NCI-H446 treated with DMSO at 0.1 percent for 48 hours (cell line): ENCODE data around the gene SLC25A21.

ENCODE experiments used
- DNase-seq: peaks from one replicate; lab custom pipeline; 2025; lab: John Stamatoyannopoulos, UW

Gene SLC25A21

GRCh38 chr14:36647417-36647823 is 525.0 kb downstream of the SLC25A21 start:
- DNase-seq: no peak

- DNase-seq: no peak
Observed at GRCh38 chr14:36646664-36647416, 525.6 kb downstream of the SLC25A21 start.

- no peak for DNase-seq
Observed at GRCh38 chr14:36633580-36633979, 538.8 kb downstream of the SLC25A21 start.
